B cell (primary cell): Measurements from ENCODE around the gene SLC44A2. TPM values are rescaled to one million over a fixed set of nuclear protein-coding genes. Genes with fewer than 3 reads are reported as not detected.

Source experiments
- ATAC-seq: fragments of 200-7000 bp; cut with Tn5 transposase; one replicate; pipeline ENCODE4 v1.10.0; 2021; ENCODE audit warnings: low read depth, mild to moderate bottlenecking, moderate number of reproducible peaks, moderate library complexity
- CTCF ChIA-PET: fragments of 350-600 bp; sonication (Branson Sonifier 250); formaldehyde crosslinking; loops from one replicate; lab custom pipeline; 2021; ENCODE audit warnings: antibody characterized with exemption, inconsistent platforms; lab: Charles Lee
- POLR2A ChIA-PET: fragments of 350-600 bp; sonication (Branson Sonifier 250); formaldehyde crosslinking; loops from one replicate; lab custom pipeline; 2021; ENCODE audit warnings: antibody characterized with exemption; lab: Charles Lee
- DNase-seq: peaks from one replicate; pipeline ENCODE4 v3.0.0; 2013
- H2AFZ ChIP-seq: 2 replicates; pipeline ENCODE4 v1.6.1; 2012; ENCODE audit warnings: mild to moderate bottlenecking, low read depth, low read length; ENCODE audit not compliant: insufficient read depth, poor library complexity, severe bottlenecking
- H3K27ac ChIP-seq, 2 donors: 1 replicate in 1 of 2; 2 replicates in 1 of 2; pipeline ENCODE4 v1.5.1; 2012 to 2013; ENCODE audit warnings: low read length in 2 of 2, mild to moderate bottlenecking in 2 of 2, moderate library complexity in 1 of 2
- H3K27me3 ChIP-seq, 4 experiments: fragments of 200-600 bp in 1 of 4; sonication (generic) in 1 of 4; replicated peaks in 1 of 4; 1 replicate in 2 of 4; 2 replicates in 2 of 4; pipeline versions ENCODE4 v1.6.1 to v1.7.0; 2013 to 2016; ENCODE audit warnings: low read length in 3 of 4, mild to moderate bottlenecking in 2 of 4, mixed read lengths in 1 of 4, moderate library complexity in 1 of 4; ENCODE audit not compliant: insufficient read depth in 4 of 4, control insufficient read depth in 3 of 4; ENCODE audit errors: control extremely low read depth in 1 of 4
- H3K36me3 ChIP-seq, 2 experiments: replicated peaks in 1 of 2; 1 replicate in 1 of 2; 2 replicates in 1 of 2; pipeline versions ENCODE4 v1.6.1 to v1.7.1; 2013; ENCODE audit warnings: low read length in 1 of 2; ENCODE audit not compliant: insufficient read depth in 2 of 2, control insufficient read depth in 1 of 2; ENCODE audit errors: control extremely low read depth in 1 of 2, extremely low read depth in 1 of 2
- H3K4me1 ChIP-seq, 2 donors: fragments of 200-600 bp in 1 of 2; sonication (generic) in 1 of 2; 1 replicate in 1 of 2; 2 replicates in 1 of 2; pipeline versions ENCODE4 v1.5.1 to v1.6.1; 2013 to 2017; ENCODE audit warnings: low read length in 2 of 2; ENCODE audit not compliant: control insufficient read depth in 2 of 2, insufficient read depth in 2 of 2
- H3K4me2 ChIP-seq: replicated peaks from 2 replicates; pipeline ENCODE3; 2012; ENCODE audit warnings: mild to moderate bottlenecking, low read depth, low read length; ENCODE audit not compliant: poor library complexity, severe bottlenecking
- H3K4me3 ChIP-seq, 5 experiments: fragments of 200-600 bp in 1 of 5; sonication (generic) in 1 of 5; 1 replicate in 3 of 5; 2 replicates in 2 of 5; pipeline versions ENCODE4 v1.5.1 to v1.7.0; 2011 to 2016; ENCODE audit warnings: low read length in 4 of 5, mild to moderate bottlenecking in 4 of 5, low read depth in 2 of 5, control low read depth in 1 of 5, moderate library complexity in 1 of 5; ENCODE audit not compliant: insufficient read depth in 1 of 5; ENCODE audit errors: control extremely low read depth in 1 of 5, extremely low read depth in 1 of 5
- H3K79me2 ChIP-seq: fragments of 200-600 bp; sonication (generic); one replicate; pipeline ENCODE4 v1.6.0; 2016; ENCODE audit warnings: low read length; ENCODE audit not compliant: control insufficient read depth, insufficient read depth
- H3K9ac ChIP-seq: fragments of 200-600 bp; sonication (generic); 2 replicates; pipeline ENCODE4 v1.6.1; 2017; ENCODE audit warnings: mild to moderate bottlenecking, low read length, moderate library complexity
- H3K9me3 ChIP-seq, 3 donors: one replicate each; pipeline versions ENCODE4 v1.6.1 to v1.7.1; 2013; ENCODE audit warnings: low read length in 2 of 3; ENCODE audit not compliant: control insufficient read depth in 2 of 3, insufficient read depth in 1 of 3; ENCODE audit errors: control extremely low read depth in 1 of 3
- H4K20me1 ChIP-seq: 2 replicates; pipeline ENCODE4 v1.6.0; 2012; ENCODE audit warnings: mild to moderate bottlenecking, low read length; ENCODE audit not compliant: insufficient read depth, control insufficient read depth, poor library complexity, severe bottlenecking
- H3K27ac Mint-ChIP-seq: one replicate; pipeline ENCODE4 v1.8.0; 2021; ENCODE audit warnings: mixed read lengths
- H3K27me3 Mint-ChIP-seq: one replicate; pipeline ENCODE4 v1.8.0; 2021; ENCODE audit warnings: mixed read lengths
- H3K4me1 Mint-ChIP-seq: one replicate; pipeline ENCODE4 v1.8.0; 2021; ENCODE audit warnings: mixed read lengths
- H3K4me3 Mint-ChIP-seq: one replicate; pipeline ENCODE4 v1.8.0; 2021; ENCODE audit warnings: mixed read lengths
- H3K9me3 Mint-ChIP-seq: one replicate; pipeline ENCODE4 v1.8.0; 2022; ENCODE audit warnings: mixed read lengths; ENCODE audit not compliant: insufficient read depth
- CTCF ChIP-seq: fragments of 200-600 bp; IDR thresholded peaks from one replicate; pipeline ENCODE4 v1.8.0; 2022; ENCODE audit warnings: antibody characterized with exemption, mild to moderate bottlenecking
- EZH2 ChIP-seq: IDR thresholded peaks from 2 replicates; pipeline ENCODE4 v1.6.1; 2012; ENCODE audit warnings: borderline replicate concordance, low read depth, mild to moderate bottlenecking, moderate library complexity, low read length; ENCODE audit not compliant: insufficient read depth, poor library complexity, severe bottlenecking
- WGBS: methylation state at CpG from one replicate; pipeline ENCODE4 v1.1.5; 2013; ENCODE audit warnings: missing lambda C conversion rate; ENCODE audit not compliant: insufficient coverage; 5-methylcytosine and 5-hydroxymethylcytosine counted together
- intact Hi-C: fragments of 100-400 bp; cut with micrococcal nuclease; formaldehyde crosslinking; loops from one replicate; pipeline ENCODE4 v1.10.0; 2022
- polyA plus RNA-seq: library from polyadenylated mRNA; depleted of rRNA; stranded (reverse); fragments of >200 nt; gene quantifications from 2 replicates; pipeline ENCODE4 v1.2.3, GENCODE V29; 2012
- total RNA-seq, 2 donors: library from RNA; stranded (reverse); fragments of 120-200 nt in 1 of 2; gene quantifications; 1 replicate in 1 of 2; 2 replicates in 1 of 2; pipeline versions ENCODE4 v1.2.3 to v1.2.4, GENCODE V29; 2013 to 2022

SLC44A2 gene
- total and polyA plus RNA-seq, 2 donors (not counting 1 experiment from before 2014, with no cell fraction given), result 245 to 369 TPM

GRCh38 chr19:10634430-10634829 lies 9.1 kb downstream of the SLC44A2 start:
- no peak overlapping the region for H3K4me3 Mint-ChIP-seq

GRCh38 chr19:10634963-10635362 lies 9.6 kb downstream of the SLC44A2 start:
- WGBS, result 90% methylated on average over 5 of the region's 6 CpGs
- no peak overlapping the region for H3K4me3 Mint-ChIP-seq
- TF ChIP-seq CTCF (no peak), EZH2 (no peak)
- no peak overlapping the region for H3K27ac Mint-ChIP-seq
- H3K27ac ChIP-seq, result no peak overlapping the region
- ATAC-seq (no peak), DNase-seq (no peak)
- intact Hi-C loops, result no loop called here
- H3K27me3 Mint-ChIP-seq, result no peaks in the 10 kb centered on the region
- CTCF ChIA-PET, result interaction anchor here (0.7 to 3.1 kb wide), 5 partner anchors 10 to 53 kb away, joined by 3 to 16 read pairs (median 8); no protein-coding TSS in a partner anchor
- no peak overlapping the region for H3K4me2 ChIP-seq
- H3K79me2 ChIP-seq, result peaks cover 16% of the 10 kb centered on the region
- no peaks in the 10 kb centered on the region for H3K27me3 ChIP-seq
- H3K9me3 ChIP-seq, result no peaks in the 10 kb centered on the region
- H3K4me1 ChIP-seq, result peaks cover 0 to 12% of the 10 kb centered on the region in 2 donors
- no peak overlapping the region for H2AFZ ChIP-seq
- peaks cover 53% of the 10 kb centered on the region for H4K20me1 ChIP-seq
- no peak overlapping the region for H3K9ac ChIP-seq
- no peaks in the 10 kb centered on the region for H3K9me3 Mint-ChIP-seq
- H3K4me3 ChIP-seq, result no peak overlapping the region
- peaks cover 10 to 86% of the 10 kb centered on the region in 2 experiments for H3K36me3 ChIP-seq
- POLR2A ChIA-PET, result no interaction called here
- peaks cover 24% of the 10 kb centered on the region for H3K4me1 Mint-ChIP-seq

More at GRCh38 chr19:10634430-10634829, 9.1 kb downstream of the SLC44A2 start:
- Histone ChIP-seq H3K36me3 (peaks cover 10 to 86% of the 10 kb centered on the region in 2 experiments), H4K20me1 (peaks cover 52% of the 10 kb centered on the region), H3K27ac (no peak overlapping the region), H2AFZ (no peak overlapping the region), H3K9ac (no peak overlapping the region), H3K79me2 (peaks cover 17% of the 10 kb centered on the region), H3K4me2 (no peak overlapping the region), H3K9me3 (no peaks in the 10 kb centered on the region), H3K4me3 (no peak overlapping the region), H3K27me3 (no peaks in the 10 kb centered on the region), H3K4me1 (peaks cover 0 to 11% of the 10 kb centered on the region in 2 donors)
- ChIA-PET POLR2A (no interaction called here), CTCF (interaction anchor here (0.6 to 3.1 kb wide), 6 partner anchors 10 to 634 kb away, joined by 3 to 16 read pairs (median 4); no protein-coding TSS in a partner anchor)
- no peak for TF ChIP-seq EZH2
- no peak for TF ChIP-seq CTCF
- no peaks in the 10 kb centered on the region for H3K27me3 Mint-ChIP-seq
- WGBS, result 96% methylated on average over 5 of the region's 7 CpGs
- ATAC-seq (no peak), DNase-seq (no peak)
- no peak overlapping the region for H3K27ac Mint-ChIP-seq
- intact Hi-C loops, result no loop called here
- peaks cover 19% of the 10 kb centered on the region for H3K4me1 Mint-ChIP-seq
- H3K9me3 Mint-ChIP-seq, result no peaks in the 10 kb centered on the region
